K562 (cell line): Measurements from ENCODE around the gene U2AF1L4. TPM values are rescaled to one million over a fixed set of nuclear protein-coding genes. Genes with fewer than 3 reads are reported as not detected.
A peak's percentile ranks its signal among the peaks of the same experiment; 100 is the strongest.

Source experiments
- ATAC-seq: fragments of 200-7000 bp; cut with Tn5 transposase; 3 replicates; pipeline ENCODE4 v1.9.1; 2020; ENCODE audit warnings: moderate library complexity
- BruUV-seq: library from RNA; stranded (reverse); fragments of 400-500 nt; replicated peaks from 2 replicates; lab custom pipeline; 2021; lab: Mats Ljungman, UMichigan
- CTCF ChIA-PET: fragments of 300-600 bp; formaldehyde crosslinking; extraction: SDS; loops from one replicate; lab custom pipeline; 2021; ENCODE audit warnings: low intra/inter-chr PET ratio; lab: Yijun Ruan, JAX
- POLR2A ChIA-PET: fragments of 300-600, 350-650 bp; sonication (Branson Sonifier 250); formaldehyde crosslinking; extraction: SDS; loops from one replicate; lab custom pipeline; 2021; ENCODE audit warnings: antibody characterized with exemption, inconsistent platforms; lab: Yijun Ruan, JAX
- DNase-seq, 4 experiments: peaks; one replicate each; pipeline versions ENCODE4 v3.0.0 to v3.0.0-alpha.2; 2011 to 2018; ENCODE audit warnings: low spot score in 3 of 4, mixed read lengths in 3 of 4; ENCODE audit errors: extremely low read depth in 1 of 4
- FAIRE-seq: peaks from 2 replicates; lab custom pipeline; 2011; peaks lifted over from hg19 to GRCh38; lab: Jason Lieb, UNC
- H2AFZ ChIP-seq: 2 replicates; pipeline ENCODE4 v1.6.0; 2011; ENCODE audit warnings: low read depth, low read length, control low read depth, inconsistent platforms
- H3K27ac ChIP-seq: fragments of 200-600 bp; 3 replicates; pipeline ENCODE4 v1.8.0; 2011; ENCODE audit warnings: low read depth, mild to moderate bottlenecking, control low read depth, inconsistent platforms, low read length, moderate library complexity, mixed read lengths; ENCODE audit errors: extremely low read depth
- H3K27me3 ChIP-seq, 2 experiments: fragments of 300-600 bp in 1 of 2; 2 replicates in 1 of 2; 3 replicates in 1 of 2; pipeline versions ENCODE4 v1.6.0 to v1.8.0; 2011; ENCODE audit warnings: inconsistent platforms in 2 of 2, low read length in 2 of 2, mild to moderate bottlenecking in 1 of 2, mixed read lengths in 1 of 2, moderate library complexity in 1 of 2; ENCODE audit not compliant: control insufficient read depth in 2 of 2, insufficient read depth in 2 of 2
- H3K36me3 ChIP-seq: fragments of 300-600 bp; 3 replicates; pipeline ENCODE4 v1.8.0; 2011; ENCODE audit warnings: mild to moderate bottlenecking, low read length, inconsistent platforms; ENCODE audit not compliant: control insufficient read depth, insufficient read depth
- H3K4me1 ChIP-seq, 2 experiments: fragments of 200-600 bp in 1 of 2; replicated peaks in 1 of 2; 2 replicates in 1 of 2; 3 replicates in 1 of 2; pipeline versions ENCODE4 v1.5.1 to v1.8.0; 2011; ENCODE audit warnings: inconsistent platforms in 2 of 2, low read length in 2 of 2, mild to moderate bottlenecking in 1 of 2, mixed read lengths in 1 of 2, moderate library complexity in 1 of 2; ENCODE audit not compliant: control insufficient read depth in 2 of 2, insufficient read depth in 2 of 2
- H3K4me2 ChIP-seq: 2 replicates; pipeline ENCODE4 v1.6.1; 2011; ENCODE audit warnings: low read length, control low read depth, inconsistent platforms, mixed read lengths; ENCODE audit not compliant: insufficient read depth
- H3K4me3 ChIP-seq: fragments of 200-600 bp; sonication (generic), shearing (Covaris generic); 2 replicates; pipeline ENCODE4 v1.5.1; 2016; ENCODE audit warnings: control low read depth, inconsistent platforms
- H3K79me2 ChIP-seq: fragments of 200-600 bp; 3 replicates; pipeline ENCODE4 v1.8.0; 2011; ENCODE audit warnings: low read length, inconsistent platforms; ENCODE audit not compliant: control insufficient read depth, insufficient read depth
- H3K9ac ChIP-seq, 2 experiments: 2 replicates each; pipeline versions ENCODE4 v1.6.0 to v1.6.1; 2011; ENCODE audit warnings: low read depth in 2 of 2, low read length in 2 of 2, control low read depth in 1 of 2, inconsistent platforms in 1 of 2, mild to moderate bottlenecking in 1 of 2, mixed read lengths in 1 of 2; ENCODE audit not compliant: insufficient read depth in 1 of 2
- H3K9me1 ChIP-seq: one replicate; pipeline ENCODE4 v1.6.0; 2011; ENCODE audit warnings: inconsistent platforms, mild to moderate bottlenecking, low read length, moderate library complexity; ENCODE audit not compliant: control insufficient read depth, insufficient read depth
- H3K9me3 ChIP-seq: replicated peaks from 2 replicates; pipeline ENCODE4 v1.5.1; 2011; ENCODE audit warnings: low read depth, low read length, inconsistent platforms; ENCODE audit not compliant: control insufficient read depth, insufficient read depth
- H4K20me1 ChIP-seq: replicated peaks from 2 replicates; pipeline ENCODE4 v1.6.1; 2011; ENCODE audit warnings: low read length, inconsistent platforms, mixed read lengths; ENCODE audit not compliant: control insufficient read depth, insufficient read depth
- BMI1 ChIP-seq: fragments of 150-350 bp; IDR thresholded peaks from 2 replicates; pipeline ENCODE4 v1.6.1; 2014; ENCODE audit warnings: low read length
- FOXJ3 ChIP-seq: sonication (generic); formaldehyde crosslinking; IDR thresholded peaks from 2 replicates; pipeline ENCODE4 v1.4.0; 2020; ENCODE audit warnings: mild to moderate bottlenecking, missing genetic modification reagents
- MEF2D ChIP-seq: conservative IDR thresholded peaks from 2 replicates; pipeline ENCODE4 v1.6.1; 2016; ENCODE audit warnings: low read depth, missing genetic modification characterization, missing compliant biosample characterization
- NFIC ChIP-seq: fragments of 450-650 bp; IDR thresholded peaks from 2 replicates; pipeline ENCODE4 v1.6.1; 2017; ENCODE audit warnings: mild to moderate bottlenecking, inconsistent platforms
- NFXL1 ChIP-seq: fragments of 450-650 bp; formaldehyde crosslinking; IDR thresholded peaks from 2 replicates; pipeline ENCODE4 v1.4.0; 2021; ENCODE audit warnings: mild to moderate bottlenecking
- PURB ChIP-seq: sonication (generic); formaldehyde crosslinking; IDR thresholded peaks from 2 replicates; pipeline ENCODE4 v1.9.0; 2021; ENCODE audit warnings: low read depth, mild to moderate bottlenecking, missing genetic modification reagents
- RBM39 ChIP-seq: fragments of 200-400 bp; formaldehyde crosslinking; optimal IDR thresholded peaks from 2 replicates; pipeline ENCODE3; 2018; ENCODE audit warnings: low read depth, low read length
- ZNF644 ChIP-seq: fragments of 200-800 bp; sonication (Bioruptor generic); IDR thresholded peaks from 2 replicates; pipeline ENCODE4 v1.6.1; 2016; ENCODE audit warnings: low read depth, missing genetic modification characterization, missing compliant biosample characterization
- WGBS: fragments of 100-300 bp; shearing (Covaris generic); methylation state at CpG from one replicate; pipeline ENCODE4 v1.1.6; 2016; ENCODE audit warnings: low coverage, mixed read lengths; ENCODE audit not compliant: insufficient coverage; ENCODE audit errors: missing lambda C conversion rate; 5-methylcytosine and 5-hydroxymethylcytosine counted together
- in situ Hi-C: fragments of 300-500 bp; cut with MboI; formaldehyde crosslinking; loops from 4 replicates; pipeline ENCODE4 v1.15.0; 2018; ENCODE audit warnings: inconsistent platforms, mixed read lengths
- intact Hi-C: fragments of 100-400 bp; cut with micrococcal nuclease; formaldehyde crosslinking; loops from 2 replicates; pipeline ENCODE4 v1.14.2; 2022
- polyA plus RNA-seq, 8 experiments: library from polyadenylated mRNA; depleted of rRNA in 4 of 8; stranded (reverse) in 5 of 8; unstranded in 3 of 8; fragments of >200 nt; fragmentation: Nextera tagmentation in 2 of 8; fragmentation: Illumina TruSeq in 1 of 8; extraction: Ambion mirVana in 2 of 8; extraction: Trizol in 1 of 8; gene quantifications; 2 replicates each; pipeline versions ENCODE4 v1.2.1 to v1.2.3, GENCODE V29; 2011 to 2014; ENCODE audit warnings: inconsistent platforms in 1 of 8, missing spikeins in 1 of 8
- total RNA-seq, 7 experiments: library from RNA; depleted of rRNA in 6 of 7; stranded (reverse); fragments of >200 nt in 6 of 7; fragmentation: Illumina TruSeq in 2 of 7; extraction: Trizol in 2 of 7; gene quantifications; 2 replicates each; pipeline versions ENCODE4 v1.2.1 to v1.2.3, GENCODE V29; 2011 to 2021; ENCODE audit warnings: low replicate concordance in 1 of 7

The U2AF1L4 gene
- total and polyA plus RNA-seq, 9 of the 15 experiments (the other 6 are each of a cell fraction or from before 2014, with no cell fraction given): 8.4 to 19.5 (median 12.6) TPM

- no peak for FAIRE-seq
- H3K4me2 ChIP-seq: no peak overlapping the region
- ATAC-seq: no peak
- 75% methylated on average over 14 of the region's 14 CpGs for WGBS
- peaks cover 14 to 40% of the 10 kb centered on the region in 2 experiments; a peak in 4 of 5 replicates for H3K4me1 ChIP-seq
- no peak overlapping the region for H3K27ac ChIP-seq
- POLR2A ChIA-PET: interaction anchor here (0.6 kb wide), 2 partner anchors 212 to 578 kb away, joined by 3 to 4 read pairs; no protein-coding TSS in a partner anchor
- no peaks in the 10 kb centered on the region for H4K20me1 ChIP-seq
- intact Hi-C loops (no loop called here), in situ Hi-C loops (no loop called here)
- H3K9ac ChIP-seq: peak overlapping the region in 1 of 2 experiments; percentile 71; a peak in 2 of 4 replicates
- H2AFZ ChIP-seq: no peak overlapping the region
- no peaks in the 10 kb centered on the region for H3K9me1 ChIP-seq
- no peak overlapping the region for H3K4me3 ChIP-seq
- CTCF ChIA-PET: no interaction called here
- no TSS peak for BruUV-seq
- no peaks in the 10 kb centered on the region for H3K9me3 ChIP-seq
- H3K79me2 ChIP-seq: peaks cover 7% of the 10 kb centered on the region; the same call in 2 of the 3 replicates
- H3K36me3 ChIP-seq: peaks cover 23% of the 10 kb centered on the region; the same call in 1 of the 3 replicates
- H3K27me3 ChIP-seq: no peaks in the 10 kb centered on the region
- no peak for TF ChIP-seq PURB (CRISPR knock-in tag)
- TF ChIP-seq FOXJ3 (CRISPR knock-in tag): no peak
- TF ChIP-seq NFXL1 (CRISPR knock-in tag): no peak
- TF ChIP-seq RBM39: no peak
- no peak for TF ChIP-seq NFIC
- no peak for TF ChIP-seq ZNF644 (tag)
- TF ChIP-seq BMI1: no peak
- no peak for TF ChIP-seq MEF2D
- no peak for DNase-seq
Measured at GRCh38 chr19:35751839-35752745, 6.9 kb upstream of the U2AF1L4 start.
